Measurements from ENCODE around the gene TCHHL1.

- no peak for TF ChIP-seq CBX8 (IDR thresholded peaks at IDR 0.05; ENCODE audit: borderline replicate concordance, extremely low read depth, low read depth, low read length, poor library complexity, severe bottlenecking)
- TF ChIP-seq EP300 (IDR thresholded peaks at IDR 0.05; ENCODE audit: low read length) = no peak
- no peak for TF ChIP-seq MAFG (tag; conservative IDR thresholded peaks at IDR 0.05)
- TF ChIP-seq XRCC3 (IDR thresholded peaks at IDR 0.05) = no peak
- TF ChIP-seq TOE1 (IDR thresholded peaks at IDR 0.05; ENCODE audit: borderline replicate concordance) = no peak
- no peak for TF ChIP-seq TOE1 (CRISPR knock-in tag; IDR thresholded peaks at IDR 0.05; ENCODE audit: borderline replicate concordance, low read depth)
- no peak for TF ChIP-seq CBX5 (IDR thresholded peaks at IDR 0.05; ENCODE audit: borderline replicate concordance, low read depth)
- no peak for TF ChIP-seq ZNF274 (IDR thresholded peaks at IDR 0.05; ENCODE audit: borderline replicate concordance, low read depth, low read length)
- TF ChIP-seq ELF1 (tag; IDR thresholded peaks at IDR 0.05) = no peak
- no peak for TF ChIP-seq CEBPB (tag; IDR thresholded peaks at IDR 0.05)
Observed at GRCh38 chr1:152053375-152053774, 35.5 kb downstream of the TCHHL1 start.
